HG03520 (cell line): Measurements from ENCODE around the gene LRRN1.

Experiments used
- ATAC-seq: cut with Tn5 transposase; IDR thresholded peaks from one replicate; pipeline ENCODE4 v1.9.1; 2021; ENCODE audit warnings: mild to moderate bottlenecking, moderate library complexity; ENCODE audit not compliant: unreplicated experiment

The LRRN1 gene

DNA sequence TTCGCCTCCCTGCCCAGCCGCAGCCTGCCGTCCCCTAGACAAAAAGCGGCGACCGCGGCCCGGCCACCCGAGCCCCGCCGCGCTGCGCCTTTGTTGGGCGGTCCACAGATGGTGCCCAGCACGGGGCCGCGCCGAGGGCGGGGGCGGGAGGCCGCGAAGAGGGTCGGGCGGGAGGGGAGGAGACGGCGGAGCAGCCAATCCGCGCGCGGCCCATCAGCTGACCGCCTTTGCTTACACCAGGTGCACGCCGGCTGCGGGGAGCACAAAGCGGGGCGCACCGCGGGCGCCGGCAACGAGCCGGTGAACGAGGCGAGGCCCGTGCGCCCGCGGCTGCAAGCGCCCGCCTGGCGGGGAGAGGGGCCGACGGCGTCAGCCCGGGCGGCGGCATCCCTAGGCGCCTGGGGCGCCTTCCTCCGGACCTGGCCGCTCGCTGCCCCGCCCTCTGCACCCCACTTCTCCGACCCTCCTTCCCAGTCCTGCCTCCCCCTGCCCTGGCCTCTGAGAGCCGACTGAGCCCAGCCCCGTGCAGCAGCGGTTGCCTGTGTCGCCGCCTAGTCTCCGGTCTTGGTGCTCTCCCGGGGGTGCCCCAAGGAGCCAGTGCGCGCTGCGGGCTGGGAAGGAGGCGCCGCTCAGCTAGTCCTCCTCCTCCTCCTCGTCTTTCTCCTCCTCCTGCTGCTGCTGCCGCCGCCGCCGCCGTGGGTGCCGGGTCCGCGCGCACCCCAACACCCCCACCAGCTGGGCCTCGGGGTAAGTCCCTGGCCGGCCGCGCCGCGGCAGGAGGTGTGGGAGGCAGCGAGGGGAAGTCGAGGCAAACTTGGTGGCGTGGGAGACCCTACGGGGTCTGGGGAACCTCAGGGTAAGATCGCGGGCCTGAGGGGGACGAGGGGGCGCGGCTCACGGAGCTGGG, at the start of gene LRRN1:
LRRN1 (plus strand) TSS at position 259 of the 907 bp plus-strand sequence. CDS start 45,211 bp downstream, outside the sequence.
- ATAC-seq: no peak

DNA sequence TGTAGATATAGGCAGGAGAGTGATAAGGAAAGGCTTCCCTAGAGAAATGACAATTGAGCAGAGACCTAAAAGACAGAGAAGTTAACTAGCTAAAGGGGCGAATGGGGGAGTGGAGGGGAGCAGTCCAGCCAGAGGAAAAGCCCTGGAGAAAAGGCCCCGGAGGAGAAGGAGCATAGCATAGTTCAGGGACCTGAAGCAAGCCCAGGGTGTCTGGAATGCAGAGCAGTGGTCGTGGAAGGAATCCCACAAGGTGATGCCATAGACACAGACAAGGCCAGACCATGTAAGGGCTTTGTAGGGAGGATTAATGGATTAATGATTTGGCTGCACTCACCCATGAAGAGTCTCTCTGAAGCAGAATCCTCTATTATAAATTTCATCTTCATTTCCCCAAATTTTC, 45.8 kb upstream of the LRRN1 start:
- no peak for ATAC-seq

DNA sequence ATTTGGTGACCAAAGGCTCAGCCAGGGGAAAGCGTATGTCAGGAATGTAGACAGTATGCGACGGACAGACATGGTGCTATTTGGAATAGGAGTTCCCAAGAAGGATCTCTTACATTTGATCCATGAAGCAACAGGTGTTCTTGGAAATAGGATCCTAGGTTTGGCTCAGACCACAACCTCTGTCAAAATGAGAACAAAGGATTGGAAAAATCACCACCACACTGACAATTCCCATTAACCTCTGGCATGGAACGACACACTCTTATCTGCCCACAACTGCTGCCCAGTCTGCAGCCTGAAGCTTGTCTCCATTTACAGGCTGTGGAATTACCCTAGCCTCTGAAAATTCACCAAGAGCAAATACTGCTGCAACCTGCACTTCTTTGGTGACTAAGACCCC, 33.6 kb upstream of the LRRN1 start:
- ATAC-seq: no peak

DNA sequence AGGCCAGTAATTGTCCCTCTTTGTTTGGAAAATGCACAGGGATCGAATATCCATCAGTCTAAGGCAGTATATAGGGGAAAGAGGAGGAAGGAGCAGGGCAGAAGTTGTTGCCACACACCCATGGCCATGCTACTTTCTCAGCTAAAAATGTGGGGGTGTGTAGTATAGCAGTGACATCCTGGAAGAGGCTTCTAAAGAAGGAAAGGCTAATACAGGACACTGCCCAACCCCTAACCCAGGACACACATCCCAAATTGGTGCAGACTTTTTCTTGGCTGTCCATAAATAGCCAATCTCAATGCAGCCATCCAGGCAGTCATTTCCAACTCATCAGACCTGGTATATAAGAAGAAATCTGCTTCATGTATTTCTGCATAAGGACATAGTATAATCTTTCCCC, 33.1 kb upstream of the LRRN1 start:
- ATAC-seq: no peak

DNA sequence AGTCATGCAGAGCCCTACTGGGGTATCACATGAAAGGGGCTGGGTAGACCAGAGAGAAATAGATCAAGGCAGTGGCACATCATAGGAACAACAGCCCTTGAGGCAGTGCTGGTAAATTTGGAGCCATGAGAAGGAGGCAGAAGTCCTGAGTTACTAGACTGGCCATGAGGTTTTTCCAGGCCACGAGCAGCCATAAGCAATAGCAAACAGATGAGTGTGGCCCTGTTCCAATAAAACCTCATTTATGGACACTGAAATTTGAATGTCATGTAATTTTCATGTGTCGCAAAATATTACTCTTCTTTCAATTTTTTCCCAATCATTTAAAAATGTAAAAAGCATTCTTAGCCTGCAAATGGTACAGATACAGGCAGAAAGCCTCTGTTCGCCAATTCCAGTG, 28.1 kb upstream of the LRRN1 start:
- no peak for ATAC-seq

DNA sequence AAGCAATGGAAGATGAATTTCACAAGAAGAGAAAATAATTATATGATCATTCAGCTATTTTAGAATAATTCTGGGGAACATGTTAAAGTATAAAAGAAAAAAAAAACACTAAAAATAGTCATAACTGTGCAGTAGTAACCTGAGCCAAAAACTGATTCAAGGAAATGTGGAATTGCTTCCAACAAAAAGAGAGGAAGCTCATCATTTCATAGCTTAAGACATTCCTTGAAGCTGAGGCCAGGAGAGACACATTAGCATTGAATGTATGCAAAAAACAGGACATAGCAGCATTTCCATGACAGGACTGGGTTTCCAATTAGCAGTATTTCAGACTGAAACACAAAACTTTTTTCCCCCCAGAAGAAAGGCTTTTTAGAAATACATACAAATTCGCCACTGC, 27.7 kb upstream of the LRRN1 start:
- ATAC-seq: no peak

DNA sequence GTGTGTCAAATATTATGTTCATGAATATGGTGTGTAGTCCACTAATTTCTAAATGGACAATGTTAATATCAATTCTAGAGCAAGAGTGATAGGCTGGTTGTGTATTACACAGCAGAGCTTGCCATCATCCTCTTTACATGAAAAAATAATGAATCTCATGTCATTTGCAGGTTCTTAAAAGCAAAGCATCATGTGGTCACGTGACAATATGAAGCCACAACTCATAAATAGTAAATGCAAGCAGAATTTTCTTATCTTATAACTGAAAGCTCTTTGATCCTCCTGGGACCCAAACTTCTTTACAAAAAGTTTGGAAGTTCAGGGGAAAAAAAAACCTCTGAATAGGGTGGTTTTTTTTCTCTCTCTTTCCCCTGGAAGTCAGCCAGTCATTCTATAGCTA, 26.9 kb upstream of the LRRN1 start:
- no peak for ATAC-seq

DNA sequence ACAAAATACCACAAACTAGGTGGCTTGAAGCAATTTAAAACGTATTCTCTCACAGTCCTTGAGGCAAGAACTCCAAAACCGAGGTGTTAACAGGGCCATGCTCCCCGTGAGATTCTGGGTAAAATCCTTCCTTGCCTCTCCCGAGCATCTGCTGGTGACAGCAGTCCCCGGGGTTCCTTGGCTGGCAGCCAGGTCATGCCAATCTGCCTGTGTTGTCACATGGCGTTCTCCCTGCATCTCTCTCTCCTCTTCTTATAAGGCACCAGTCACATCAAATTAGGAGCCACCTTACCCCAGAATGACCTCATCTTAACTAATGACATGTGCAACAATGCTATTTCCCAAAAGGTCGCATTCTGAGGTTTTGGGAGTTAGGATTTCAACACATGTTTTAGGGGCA, 26.3 kb upstream of the LRRN1 start:
- ATAC-seq: no peak

DNA sequence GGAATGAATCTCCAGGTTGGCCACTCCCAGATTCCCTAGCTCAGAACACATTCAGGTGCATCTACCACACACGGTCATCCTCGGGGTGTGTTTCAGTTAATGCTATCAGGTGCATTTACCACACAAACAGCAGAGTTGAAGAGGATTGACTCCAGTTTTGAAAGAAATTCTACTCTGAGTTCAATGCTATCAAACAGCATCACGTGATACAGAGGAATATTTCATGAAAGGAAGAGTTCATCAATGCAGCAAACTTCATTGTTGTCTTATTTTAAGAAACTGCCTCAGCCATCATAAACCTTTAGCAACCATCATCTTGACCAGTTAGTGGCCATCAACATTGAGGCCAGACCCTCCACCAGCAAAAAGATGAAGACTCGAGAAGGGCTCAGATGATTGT, 22.6 kb upstream of the LRRN1 start:
- ATAC-seq: no peak

DNA sequence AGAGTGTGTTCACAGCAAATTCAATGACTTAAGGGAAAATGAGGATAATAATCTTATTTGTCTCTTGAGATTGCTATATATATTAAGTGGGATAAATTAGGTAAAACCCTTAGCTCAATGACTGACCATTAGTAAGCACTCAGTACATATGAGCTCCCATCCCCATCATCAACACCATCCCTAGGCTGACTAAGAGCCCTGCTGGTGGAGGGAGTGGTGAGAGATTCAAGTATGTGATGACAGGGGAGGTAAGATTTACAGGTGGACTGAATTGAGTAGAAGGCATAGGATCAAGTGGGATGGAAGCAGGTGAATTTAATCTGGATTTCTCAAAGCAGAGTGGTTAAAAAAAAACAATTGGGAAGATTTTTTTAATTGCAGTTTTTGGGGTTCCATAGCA, 21.0 kb upstream of the LRRN1 start:
- ATAC-seq: no peak

DNA sequence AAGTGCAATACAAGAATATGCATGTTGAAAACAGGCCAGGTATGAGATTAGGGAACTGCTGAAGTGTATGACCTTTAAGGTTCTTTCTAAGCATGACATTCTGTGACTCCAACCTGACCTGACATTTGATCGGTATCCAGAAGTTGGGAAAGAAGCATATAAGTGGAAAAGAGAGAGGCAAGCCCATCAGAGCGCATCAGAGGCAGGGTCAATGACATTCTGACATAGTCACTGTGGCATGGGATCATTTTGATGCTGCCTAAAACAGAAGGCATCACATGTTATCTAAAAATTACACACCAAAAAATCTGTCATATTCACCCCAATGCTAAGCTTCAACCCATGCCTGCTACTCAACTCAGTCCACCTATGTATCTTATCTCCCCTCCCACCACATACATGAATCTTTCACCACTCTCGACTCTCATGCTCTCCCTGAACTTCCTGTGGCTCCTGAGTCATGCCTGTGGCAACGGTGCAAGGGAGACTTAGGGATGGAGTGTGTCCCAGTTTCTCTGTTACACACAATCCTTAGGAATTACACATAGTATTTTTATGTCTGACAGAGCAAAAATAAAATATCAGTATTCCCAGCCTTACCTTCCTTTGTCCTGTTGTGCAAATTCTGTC, 20.5 kb upstream of the LRRN1 start:
- ATAC-seq: no peak

DNA sequence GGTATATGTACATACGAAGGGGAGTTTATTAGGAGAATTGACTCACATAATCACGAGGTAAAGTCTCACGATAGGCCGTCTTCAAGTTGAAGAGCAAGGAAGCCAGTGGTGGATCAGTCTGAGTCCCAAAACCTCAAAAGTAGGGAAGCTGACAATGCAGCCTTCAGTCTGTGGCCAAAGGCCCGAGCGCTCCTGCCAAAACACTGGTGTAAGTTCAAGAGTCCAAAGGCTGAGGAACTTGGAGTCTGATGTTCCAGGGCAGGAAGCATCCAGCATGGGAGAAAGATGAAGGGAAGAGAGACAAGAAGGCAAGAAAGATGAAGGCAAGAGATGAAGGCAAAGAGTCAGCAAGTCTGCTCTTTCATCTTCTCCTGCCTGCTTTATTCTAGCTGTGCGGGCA, 16.8 kb upstream of the LRRN1 start:
- no peak for ATAC-seq

DNA sequence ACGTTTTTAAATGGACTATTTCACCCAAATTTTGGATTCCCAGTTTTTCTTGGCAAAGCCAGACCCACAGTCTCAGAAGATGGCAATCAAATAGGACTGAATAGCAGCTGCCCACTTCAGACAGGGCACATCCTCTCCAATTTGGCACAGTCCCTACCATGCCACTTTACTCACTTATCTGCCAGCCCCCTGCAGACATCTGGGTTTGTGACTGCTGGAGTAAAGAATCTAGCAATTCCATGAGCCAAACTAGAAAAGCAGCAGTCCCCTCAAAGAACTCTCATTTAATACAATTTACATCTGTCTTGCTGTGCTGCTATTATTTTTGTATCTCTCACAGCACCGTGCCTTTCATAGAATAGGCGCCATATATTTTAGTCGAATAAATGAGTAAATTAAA, 16.0 kb upstream of the LRRN1 start:
- ATAC-seq: no peak

DNA sequence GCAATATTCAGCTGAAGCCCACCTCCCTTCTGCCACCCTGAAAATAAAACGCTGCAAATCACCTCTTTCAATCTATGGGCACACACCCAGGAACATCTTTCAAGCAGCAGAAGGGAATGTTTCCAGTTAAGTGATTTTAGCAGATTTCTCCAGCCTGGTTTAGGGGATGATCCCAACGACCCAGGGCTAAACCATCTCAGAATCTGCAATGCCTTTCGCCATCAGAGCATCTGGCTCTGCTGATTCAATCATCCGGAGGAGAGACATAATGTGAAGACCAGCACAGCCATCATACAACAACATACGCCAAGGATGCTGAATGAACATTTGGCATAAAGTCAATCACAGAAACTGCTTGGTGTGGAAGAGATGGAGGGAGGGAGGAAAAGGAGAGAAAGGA, 15.5 kb upstream of the LRRN1 start:
- no peak for ATAC-seq

DNA sequence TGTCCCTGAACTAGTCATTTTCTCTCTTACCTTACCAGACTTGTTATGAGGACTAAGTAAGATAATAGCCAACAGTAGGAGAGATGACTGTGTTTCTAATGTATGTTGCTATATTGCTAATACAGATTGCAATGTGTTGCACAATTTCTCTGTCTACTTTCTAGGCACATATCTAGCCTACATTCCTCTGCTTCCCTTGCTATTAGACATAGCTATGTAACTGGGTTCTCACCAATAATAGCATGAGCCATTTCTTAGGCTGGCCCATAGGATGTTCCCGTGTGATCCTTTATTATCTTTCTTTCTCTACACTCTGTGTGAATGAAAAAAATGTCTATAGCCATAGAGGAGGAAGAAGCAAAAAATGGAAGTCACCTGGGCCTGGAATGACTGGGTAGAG, 6.8 kb upstream of the LRRN1 start:
- no peak for ATAC-seq

DNA sequence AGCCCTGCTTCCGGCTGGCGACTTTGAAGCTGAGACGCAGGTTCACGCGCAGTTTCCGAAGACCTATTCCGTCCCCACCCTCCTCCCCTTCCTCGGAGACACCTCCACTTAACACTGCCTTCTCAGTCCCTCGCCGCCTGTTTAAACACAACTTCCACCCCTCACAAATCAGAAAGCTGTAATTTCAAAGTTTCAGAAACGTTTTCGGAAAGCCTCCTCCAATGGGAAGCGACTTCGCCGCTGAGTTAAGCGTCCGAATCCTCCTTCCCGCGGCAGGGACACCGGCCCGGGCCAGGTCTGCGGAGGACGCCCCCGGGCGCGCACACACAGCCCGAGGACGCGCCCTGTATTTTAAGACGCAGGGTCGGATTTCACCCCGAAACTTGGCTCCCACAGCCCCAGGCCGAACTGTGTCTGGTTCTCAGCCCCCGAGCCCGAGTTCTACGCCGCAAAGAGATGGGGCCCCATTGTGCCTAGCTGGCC, 559 bp upstream of the LRRN1 start:
- ATAC-seq: no peak

DNA sequence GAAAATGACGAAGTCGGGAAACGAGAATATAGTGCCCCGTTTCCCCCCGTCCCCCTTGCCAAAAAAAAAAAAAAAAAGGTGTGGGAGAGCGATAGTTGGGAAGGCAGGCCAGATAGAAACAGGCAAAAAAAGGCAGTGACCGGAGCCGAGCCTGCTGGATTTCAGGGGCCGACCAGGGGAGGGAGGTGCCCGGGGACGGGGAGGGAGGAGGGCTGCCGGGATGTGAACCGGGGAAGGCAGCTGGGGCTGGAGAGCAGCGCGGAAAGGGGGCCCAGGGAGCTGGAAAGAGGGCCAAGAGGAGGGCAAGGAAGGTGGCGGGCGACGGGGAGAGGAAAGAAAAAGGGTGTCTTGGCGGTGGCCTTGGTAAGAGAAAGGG, 837 bp downstream of the LRRN1 start:
- no peak for ATAC-seq

DNA sequence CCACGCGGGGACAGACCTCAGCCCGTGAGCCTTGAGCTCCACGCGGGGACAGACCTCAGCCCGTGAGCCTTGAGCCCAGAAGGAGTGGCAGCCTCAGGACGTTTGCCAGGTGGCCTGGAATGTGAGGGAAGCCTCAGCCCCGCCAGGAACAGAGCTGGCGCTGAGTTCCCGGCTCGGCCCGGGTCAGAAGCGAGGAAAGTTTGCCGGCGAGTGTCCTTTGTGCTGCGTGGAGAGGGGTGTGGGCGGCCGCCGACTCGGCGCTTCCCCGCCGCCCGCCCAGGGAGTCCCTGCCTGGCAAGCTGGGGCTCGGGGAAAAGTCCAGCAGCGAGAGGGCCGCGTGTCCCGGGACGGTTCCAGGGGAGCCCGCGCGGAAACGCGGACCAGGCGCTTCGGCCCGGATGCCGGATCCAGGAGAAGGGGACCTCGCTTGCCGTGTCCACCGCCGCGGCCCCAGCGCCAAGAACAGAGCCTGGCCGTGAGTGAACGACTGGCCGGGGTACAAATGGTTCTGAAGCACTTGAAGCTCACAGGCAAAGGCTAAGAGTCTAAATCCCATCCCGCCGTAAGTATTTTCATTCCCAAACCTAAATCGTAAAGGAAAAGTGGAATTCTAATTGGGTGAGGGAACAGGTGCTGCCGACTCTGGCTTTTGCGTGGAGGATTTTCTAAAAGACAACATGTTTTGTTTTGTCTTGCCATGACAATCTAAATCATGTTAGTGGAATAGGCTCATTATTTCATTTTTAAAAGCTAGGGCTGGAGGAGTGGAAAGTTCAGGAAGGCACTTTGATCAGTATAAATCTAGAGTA, 1.7 kb downstream of the LRRN1 start:
- ATAC-seq: no peak

DNA sequence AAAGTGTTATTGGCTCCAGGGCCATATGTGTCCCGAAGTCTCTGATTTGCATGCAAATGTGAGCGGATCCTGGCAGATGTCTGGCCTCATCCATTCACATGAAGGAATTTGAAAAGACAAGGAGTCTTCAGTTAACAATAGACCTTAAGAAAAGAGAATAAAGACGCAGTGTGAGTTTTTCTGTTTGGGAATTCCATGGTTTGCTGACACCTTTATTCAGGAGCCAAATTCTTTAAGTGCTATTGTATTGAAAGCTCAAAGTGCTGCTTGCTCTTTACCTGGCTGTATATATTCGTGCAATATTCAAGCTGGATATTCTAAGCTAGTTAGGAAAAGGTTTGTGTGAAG, 2.2 kb downstream of the LRRN1 start:
- no peak for ATAC-seq

DNA sequence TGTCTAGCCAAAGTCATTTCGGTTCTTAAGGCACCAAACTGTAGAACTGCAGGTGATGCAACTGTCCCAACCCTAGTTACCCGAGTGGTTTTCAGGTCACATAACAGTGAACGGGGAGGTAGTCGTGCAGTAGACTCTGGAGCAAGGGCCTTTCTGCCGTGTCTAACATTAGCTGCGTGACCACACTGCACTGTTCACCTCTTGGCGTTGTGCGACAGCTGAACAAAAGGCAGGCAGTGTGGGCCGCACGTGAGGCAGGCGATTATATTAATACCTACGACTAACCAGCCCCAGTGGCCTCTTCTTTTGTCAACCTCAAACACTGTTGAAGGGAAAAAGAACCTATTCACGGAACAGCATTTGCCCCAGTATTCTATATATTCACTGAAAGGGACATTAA, 2.8 kb downstream of the LRRN1 start:
- ATAC-seq: no peak

DNA sequence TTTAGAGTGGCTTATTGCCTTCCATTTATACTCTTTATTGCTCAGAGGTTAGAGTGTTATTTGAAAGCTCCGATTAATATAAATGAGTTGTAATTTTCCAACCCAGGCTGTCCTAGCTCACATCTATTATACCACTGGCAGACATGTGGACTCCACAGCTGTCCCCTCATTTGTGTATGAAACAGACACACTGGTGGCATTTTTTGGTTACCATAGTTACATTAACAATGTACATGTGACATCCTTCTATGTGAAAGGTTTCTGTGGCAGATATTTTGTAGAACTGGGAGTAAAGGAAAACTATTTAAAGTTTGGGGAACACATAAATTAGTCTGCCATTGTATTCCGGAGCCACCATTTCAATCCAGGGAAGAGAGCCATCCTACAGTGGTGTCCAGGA, 5.3 kb downstream of the LRRN1 start:
- ATAC-seq: no peak

DNA sequence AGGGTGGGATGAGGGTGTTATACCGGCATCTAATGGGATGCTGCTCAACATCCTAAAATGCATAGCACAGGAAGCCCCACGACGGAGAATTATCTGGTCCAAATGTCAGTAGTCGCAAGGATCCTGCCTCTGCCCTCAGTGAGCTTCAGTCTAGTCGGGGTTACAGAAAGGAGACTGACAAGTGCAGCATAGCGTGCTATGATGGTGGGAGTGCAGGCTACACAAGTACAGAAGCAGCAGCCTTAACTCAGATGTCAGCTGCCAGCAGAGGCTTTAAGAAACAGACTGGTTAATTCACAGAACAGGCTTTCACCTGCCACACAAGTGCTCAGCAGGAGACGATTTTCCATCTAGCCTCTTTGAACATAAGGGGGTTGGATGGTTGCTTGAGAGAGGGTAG, 6.9 kb downstream of the LRRN1 start:
- ATAC-seq: no peak
